HepG2 (cell line): ENCODE results near the gene ADI1. TPM values are rescaled to one million over a fixed set of nuclear protein-coding genes. Genes with fewer than 3 reads are reported as not detected.
A peak's percentile ranks its signal among the peaks of the same experiment; 100 is the strongest.

ENCODE experiments used
- ATAC-seq: fragments of 200-7000 bp; cut with Tn5 transposase; 3 replicates; pipeline ENCODE4 v1.9.1; 2020; ENCODE audit warnings: mild to moderate bottlenecking, moderate library complexity
- BruUV-seq: library from RNA; stranded (reverse); fragments of 400-500 nt; replicated peaks from 2 replicates; lab custom pipeline; 2021; lab: Mats Ljungman, UMichigan
- CTCF ChIA-PET: fragments of 300-600 bp; formaldehyde crosslinking; extraction: SDS; loops from one replicate; lab custom pipeline; 2021; ENCODE audit warnings: low total read pairs, inconsistent platforms, low intra/inter-chr PET ratio; lab: Yijun Ruan, JAX
- POLR2A ChIA-PET: fragments of 350-600 bp; sonication (Branson Sonifier 250); formaldehyde crosslinking; loops from one replicate; lab custom pipeline; 2020; ENCODE audit warnings: antibody characterized with exemption, inconsistent platforms; lab: Yijun Ruan, JAX
- DNase-seq: peaks from one replicate; pipeline ENCODE4 v3.0.0-alpha.2; 2015; ENCODE audit warnings: low spot score
- FAIRE-seq: peaks from 3 replicates; lab custom pipeline; 2011; peaks lifted over from hg19 to GRCh38; lab: Jason Lieb, UNC
- H2AFZ ChIP-seq: one replicate; pipeline ENCODE4 v1.6.1; 2011; ENCODE audit warnings: low read length, inconsistent platforms
- H3K27ac ChIP-seq: fragments of 300-600 bp; 3 replicates; pipeline ENCODE4 v1.8.0; 2011; ENCODE audit warnings: mixed run types, mild to moderate bottlenecking, mixed read lengths, low read length, inconsistent platforms; ENCODE audit not compliant: insufficient read depth; ENCODE audit errors: extremely low read length
- H3K27me3 ChIP-seq, 2 experiments: fragments of 200-600 bp in 1 of 2; 2 replicates in 1 of 2; 3 replicates in 1 of 2; pipeline versions ENCODE4 v1.6.0 to v1.8.0; 2011; ENCODE audit warnings: low read length in 2 of 2, mild to moderate bottlenecking in 2 of 2, moderate library complexity in 2 of 2, inconsistent platforms in 1 of 2; ENCODE audit not compliant: insufficient read depth in 2 of 2, control insufficient read depth in 1 of 2
- H3K36me3 ChIP-seq, 2 experiments: fragments of 200-600 bp in 1 of 2; replicated peaks in 1 of 2; 2 replicates in 1 of 2; 3 replicates in 1 of 2; pipeline versions ENCODE4 v1.5.1 to v1.8.0; 2011; ENCODE audit warnings: low read length in 2 of 2, inconsistent platforms in 1 of 2; ENCODE audit not compliant: insufficient read depth in 2 of 2, control insufficient read depth in 1 of 2
- H3K4me1 ChIP-seq: 2 replicates; pipeline ENCODE4 v1.5.1; 2012; ENCODE audit warnings: low read length, inconsistent platforms; ENCODE audit not compliant: insufficient read depth
- H3K4me2 ChIP-seq: 2 replicates; pipeline ENCODE4 v1.6.0; 2011; ENCODE audit warnings: low read depth, low read length, inconsistent platforms
- H3K4me3 ChIP-seq, 3 experiments: fragments of 200-600 bp in 1 of 3; sonication (generic), shearing (Covaris generic) in 1 of 3; replicated peaks in 1 of 3; 2 replicates each; pipeline ENCODE4 v1.5.1; 2011 to 2016; ENCODE audit warnings: low read length in 3 of 3, inconsistent platforms in 2 of 3, low read depth in 2 of 3, mild to moderate bottlenecking in 2 of 3, control low read depth in 1 of 3, mixed read lengths in 1 of 3; ENCODE audit not compliant: insufficient read depth in 1 of 3
- H3K79me2 ChIP-seq: one replicate; pipeline ENCODE4 v1.6.1; 2011; ENCODE audit warnings: low read length, inconsistent platforms; ENCODE audit not compliant: insufficient read depth
- H3K9ac ChIP-seq: 2 replicates; pipeline ENCODE4 v1.6.0; 2011; ENCODE audit warnings: mild to moderate bottlenecking, low read depth, low read length, inconsistent platforms; ENCODE audit not compliant: insufficient read depth
- H3K9me3 ChIP-seq: 2 replicates; pipeline ENCODE4 v1.5.1; 2012; ENCODE audit warnings: mild to moderate bottlenecking, low read length
- H4K20me1 ChIP-seq: 2 replicates; pipeline ENCODE4 v1.6.0; 2011; ENCODE audit warnings: inconsistent platforms, mild to moderate bottlenecking, low read length, moderate library complexity; ENCODE audit not compliant: insufficient read depth
- MAFF ChIP-seq: IDR thresholded peaks from 2 replicates; pipeline ENCODE4 v1.6.1; 2011; ENCODE audit warnings: low read depth, low read length, improper control_type of control experiment
- MAFK ChIP-seq, 2 experiments: IDR thresholded peaks in 1 of 2; conservative IDR thresholded peaks in 1 of 2; 2 replicates each; pipeline ENCODE4 v1.6.1; 2011; ENCODE audit warnings: improper control_type of control experiment in 2 of 2, low read length in 2 of 2
- MED1 ChIP-seq: sonication (generic); formaldehyde crosslinking; IDR thresholded peaks from 2 replicates; pipeline ENCODE4 v1.4.0; 2020; ENCODE audit warnings: missing genetic modification reagents
- SOX13 ChIP-seq, 3 experiments: fragments of 450-650 bp in 1 of 3; sonication (generic) in 1 of 3; formaldehyde crosslinking in 1 of 3; IDR thresholded peaks in 2 of 3; conservative IDR thresholded peaks in 1 of 3; 2 replicates each; pipeline versions ENCODE4 v1.5.0 to v1.6.1; 2016 to 2020; ENCODE audit warnings: antibody characterized with exemption in 1 of 3, mild to moderate bottlenecking in 1 of 3, missing compliant biosample characterization in 1 of 3, missing genetic modification reagents in 1 of 3, moderate library complexity in 1 of 3
- WGBS: methylation state at CpG from one replicate; pipeline ENCODE4 v1.1.6; 2017; ENCODE audit warnings: low lambda C conversion rate; 5-methylcytosine and 5-hydroxymethylcytosine counted together
- in situ Hi-C: cut with HindIII; loops from 2 replicates; pipeline ENCODE4 v1.10.0; 2017; ENCODE audit warnings: low pct_unique_long_range_greater_than_20kb; ENCODE audit not compliant: extremely low pct_ligation_motif_present
- intact Hi-C: fragments of 100-400 bp; cut with micrococcal nuclease; formaldehyde crosslinking; loops from one replicate; pipeline ENCODE4 v1.10.0; 2022; ENCODE audit not compliant: unreplicated experiment
- polyA plus RNA-seq, 8 experiments: library from polyadenylated mRNA; depleted of rRNA in 3 of 8; stranded (reverse) in 7 of 8; unstranded in 1 of 8; fragments of >200 nt; fragmentation: Illumina TruSeq in 4 of 8; extraction: Trizol in 4 of 8; gene quantifications; 2 replicates each; pipeline versions ENCODE4 v1.2.1 to v1.2.3, GENCODE V29; 2011 to 2016; ENCODE audit warnings: low read depth in 4 of 8, missing spikeins in 1 of 8, mixed read lengths in 1 of 8; ENCODE audit not compliant: insufficient read depth in 1 of 8
- total RNA-seq, 5 experiments: library from RNA; depleted of rRNA; stranded (reverse); fragments of >200 nt; fragmentation: Illumina TruSeq; extraction: Trizol; gene quantifications; 2 replicates each; pipeline ENCODE4 v1.2.3, GENCODE V29; 2016; ENCODE audit warnings: low read depth in 1 of 5
- TF ChIP-seq, protein P1 (sequence below): sonication (generic); formaldehyde crosslinking; IDR thresholded peaks from one replicate; pipeline ENCODE4 v1.5.1; 2020; ENCODE audit warnings: mild to moderate bottlenecking, missing genetic modification reagents; ENCODE audit errors: not compliant biosample characterization

Gene ADI1
- total and polyA plus RNA-seq, 2 of the 13 experiments (the other 11 are each of a cell fraction or from before 2014, with no cell fraction given) = 28.7 to 123 TPM

DNA sequence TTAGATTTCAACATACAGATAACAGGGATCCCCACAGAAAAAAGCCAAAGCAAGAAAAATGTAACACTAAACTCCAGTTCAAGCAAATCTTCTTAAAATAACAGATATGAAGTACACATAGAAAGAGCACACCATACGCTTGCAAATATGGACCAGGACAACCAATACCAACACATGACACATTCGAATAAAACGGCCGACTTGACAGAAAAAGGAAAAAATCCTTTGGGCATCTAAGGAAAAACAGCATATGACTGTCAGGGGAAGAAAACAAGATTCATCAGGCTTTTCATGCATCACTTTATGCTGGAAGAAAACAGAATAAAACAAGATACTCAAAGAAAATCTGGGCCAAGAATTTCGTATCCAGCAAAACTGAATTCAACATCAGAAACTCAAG, 22.8 kb upstream of the ADI1 start:
- Histone ChIP-seq H3K4me1 (peaks cover 18% of the 10 kb centered on the region), H3K4me2 (no peak overlapping the region), H3K36me3 (peaks cover 31 to 60% of the 10 kb centered on the region in 2 experiments), H3K9ac (no peak overlapping the region), H2AFZ (no peak overlapping the region), H3K9me3 (no peaks in the 10 kb centered on the region), H4K20me1 (no peaks in the 10 kb centered on the region), H3K27me3 (no peaks in the 10 kb centered on the region), H3K27ac (no peak overlapping the region), H3K79me2 (peaks cover 7% of the 10 kb centered on the region), H3K4me3 (no peak overlapping the region)
- ChIA-PET CTCF (no interaction called here), POLR2A (no interaction called here)
- DNase-seq (no peak), ATAC-seq (no peak), FAIRE-seq (no peak)
- BruUV-seq = TSS peak; percentile 19
- intact Hi-C loops (no loop called here), in situ Hi-C loops (no loop called here)
- 97% methylated on average over 5 of the region's 5 CpGs for WGBS
- TF ChIP-seq MAFF (peak; percentile 94), MAFK (conservative IDR thresholded peaks at IDR 0.05 in 1 of 2, IDR thresholded peaks at IDR 0.05 in 1 of 2; ENCODE audit: low read length in 2 of 2) (peak; percentile 93 to 94), SOX13 (IDR thresholded peaks at IDR 0.05) (no peak), SOX13 (CRISPR knock-in tag; conservative IDR thresholded peaks at IDR 0.05 in 1 of 2, IDR thresholded peaks at IDR 0.05 in 1 of 2) (no peak), MED1 (CRISPR knock-in tag) (no peak)
- TF ChIP-seq, protein P1, sequence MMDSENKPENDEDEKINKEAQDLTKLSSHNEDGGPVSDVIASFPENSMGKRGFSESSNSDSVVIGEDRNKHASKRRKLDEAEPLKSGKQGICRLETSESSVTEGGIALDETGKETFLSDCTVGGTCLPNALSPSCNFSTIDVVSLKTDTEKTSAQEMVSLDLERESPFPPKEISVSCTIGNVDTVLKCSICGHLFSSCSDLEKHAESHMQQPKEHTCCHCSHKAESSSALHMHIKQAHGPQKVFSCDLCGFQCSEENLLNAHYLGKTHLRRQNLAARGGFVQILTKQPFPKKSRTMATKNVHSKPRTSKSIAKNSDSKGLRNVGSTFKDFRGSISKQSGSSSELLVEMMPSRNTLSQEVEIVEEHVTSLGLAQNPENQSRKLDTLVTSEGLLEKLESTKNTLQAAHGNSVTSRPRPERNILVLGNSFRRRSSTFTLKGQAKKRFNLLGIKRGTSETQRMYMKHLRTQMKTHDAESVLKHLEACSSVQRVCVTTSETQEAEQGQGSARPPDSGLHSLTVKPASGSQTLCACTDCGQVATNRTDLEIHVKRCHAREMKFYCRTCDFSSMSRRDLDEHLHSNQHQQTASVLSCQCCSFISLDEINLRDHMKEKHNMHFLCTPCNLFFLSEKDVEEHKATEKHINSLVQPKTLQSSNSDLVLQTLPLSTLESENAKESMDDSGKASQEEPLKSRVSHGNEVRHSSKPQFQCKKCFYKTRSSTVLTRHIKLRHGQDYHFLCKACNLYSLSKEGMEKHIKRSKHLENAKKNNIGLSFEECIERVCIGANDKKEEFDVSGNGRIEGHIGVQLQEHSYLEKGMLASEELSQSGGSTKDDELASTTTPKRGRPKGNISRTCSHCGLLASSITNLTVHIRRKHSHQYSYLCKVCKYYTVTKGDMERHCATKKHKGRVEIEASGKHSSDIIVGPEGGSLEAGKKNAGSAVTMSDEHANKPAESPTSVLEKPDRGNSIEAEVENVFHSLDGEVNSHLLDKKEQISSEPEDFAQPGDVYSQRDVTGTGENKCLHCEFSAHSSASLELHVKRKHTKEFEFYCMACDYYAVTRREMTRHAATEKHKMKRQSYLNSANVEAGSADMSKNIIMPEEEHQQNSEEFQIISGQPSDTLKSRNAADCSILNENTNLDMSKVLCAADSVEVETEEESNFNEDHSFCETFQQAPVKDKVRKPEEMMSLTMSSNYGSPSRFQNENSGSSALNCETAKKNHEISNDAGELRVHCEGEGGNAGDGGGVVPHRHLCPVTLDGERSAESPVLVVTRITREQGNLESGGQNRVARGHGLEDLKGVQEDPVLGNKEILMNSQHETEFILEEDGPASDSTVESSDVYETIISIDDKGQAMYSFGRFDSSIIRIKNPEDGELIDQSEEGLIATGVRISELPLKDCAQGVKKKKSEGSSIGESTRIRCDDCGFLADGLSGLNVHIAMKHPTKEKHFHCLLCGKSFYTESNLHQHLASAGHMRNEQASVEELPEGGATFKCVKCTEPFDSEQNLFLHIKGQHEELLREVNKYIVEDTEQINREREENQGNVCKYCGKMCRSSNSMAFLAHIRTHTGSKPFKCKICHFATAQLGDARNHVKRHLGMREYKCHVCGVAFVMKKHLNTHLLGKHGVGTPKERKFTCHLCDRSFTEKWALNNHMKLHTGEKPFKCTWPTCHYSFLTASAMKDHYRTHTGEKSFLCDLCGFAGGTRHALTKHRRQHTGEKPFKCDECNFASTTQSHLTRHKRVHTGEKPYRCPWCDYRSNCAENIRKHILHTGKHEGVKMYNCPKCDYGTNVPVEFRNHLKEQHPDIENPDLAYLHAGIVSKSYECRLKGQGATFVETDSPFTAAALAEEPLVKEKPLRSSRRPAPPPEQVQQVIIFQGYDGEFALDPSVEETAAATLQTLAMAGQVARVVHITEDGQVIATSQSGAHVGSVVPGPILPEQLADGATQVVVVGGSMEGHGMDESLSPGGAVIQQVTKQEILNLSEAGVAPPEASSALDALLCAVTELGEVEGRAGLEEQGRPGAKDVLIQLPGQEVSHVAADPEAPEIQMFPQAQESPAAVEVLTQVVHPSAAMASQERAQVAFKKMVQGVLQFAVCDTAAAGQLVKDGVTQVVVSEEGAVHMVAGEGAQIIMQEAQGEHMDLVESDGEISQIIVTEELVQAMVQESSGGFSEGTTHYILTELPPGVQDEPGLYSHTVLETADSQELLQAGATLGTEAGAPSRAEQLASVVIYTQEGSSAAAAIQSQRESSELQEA = no peak
